NCI-H82 treated with DMSO at 0.1 percent for 48 hours (cell line): ENCODE results near the gene CHRNB1.
"Not testable (repeated sequence)": the region's sequence is repeated elsewhere in the genome, so short reads cannot be mapped to it uniquely, and the experiment has no call there.

Source experiments
- DNase-seq: peaks from one replicate; lab custom pipeline; 2025; ENCODE audit not compliant: unreplicated experiment; lab: John Stamatoyannopoulos, UW

The CHRNB1 gene

GRCh38 chr17:7466639-7467341 lies 21.9 kb downstream of the CHRNB1 start:
- no peak for DNase-seq

GRCh38 chr17:7467498-7467897 lies 22.6 kb downstream of the CHRNB1 start:
- DNase-seq, result no peak

- DNase-seq, result no peak
Observed at GRCh38 chr17:7468290-7468689, 23.4 kb downstream of the CHRNB1 start.

GRCh38 chr17:7468804-7469389 lies 24.0 kb downstream of the CHRNB1 start:
- no peak for DNase-seq

GRCh38 chr17:7469843-7470242 lies 25.0 kb downstream of the CHRNB1 start:
- not testable (repeated sequence) for DNase-seq

DNA sequence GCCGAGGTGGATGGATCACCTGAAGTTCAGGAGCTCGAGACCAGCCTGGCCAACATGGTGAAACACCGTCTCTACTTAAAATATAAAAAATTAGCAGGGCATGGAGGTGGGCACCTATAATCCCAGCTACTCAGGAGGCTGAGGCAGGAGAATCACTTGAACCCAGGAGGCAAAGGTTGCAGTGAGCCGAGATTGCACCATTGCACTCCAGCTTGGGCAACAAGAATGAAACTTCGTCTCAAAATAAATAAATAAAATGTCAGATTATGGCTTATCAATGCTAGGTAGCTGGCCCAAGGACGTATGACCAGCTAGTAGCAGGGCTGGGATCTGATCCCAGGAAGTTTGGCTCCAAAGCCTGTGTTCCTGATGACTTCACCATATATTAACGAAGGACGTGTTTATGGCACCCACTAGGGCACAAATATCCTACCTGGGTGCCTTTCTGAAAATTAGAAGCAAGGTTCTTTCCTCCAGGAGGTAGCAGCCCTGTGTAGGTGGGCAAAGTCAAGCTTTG lies 25.7 kb downstream of the CHRNB1 start:
- not testable (repeated sequence) for DNase-seq

DNA sequence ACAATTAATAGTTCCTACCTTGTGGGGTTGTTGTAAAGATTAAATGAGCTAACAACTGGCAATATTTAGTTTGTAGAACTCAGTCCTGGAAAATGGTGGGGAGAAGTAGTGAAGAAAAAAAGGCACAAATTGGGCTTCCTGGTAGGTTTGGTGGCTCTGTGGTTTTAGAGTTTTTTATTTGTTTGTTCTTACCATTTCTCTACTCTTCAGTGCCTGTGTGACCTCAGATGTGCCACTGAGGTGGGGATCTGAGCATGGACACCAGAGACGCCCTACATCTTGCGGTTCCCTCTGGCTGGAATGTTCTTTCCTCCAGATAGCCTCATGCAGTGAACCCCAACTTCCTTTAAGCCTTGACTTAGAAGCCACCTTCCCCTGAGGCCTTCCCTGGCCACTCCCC lies 26.9 kb downstream of the CHRNB1 start:
- no peak for DNase-seq

GRCh38 chr17:7474767-7475166 lies 29.9 kb downstream of the CHRNB1 start:
- DNase-seq, result not testable (repeated sequence)

DNA sequence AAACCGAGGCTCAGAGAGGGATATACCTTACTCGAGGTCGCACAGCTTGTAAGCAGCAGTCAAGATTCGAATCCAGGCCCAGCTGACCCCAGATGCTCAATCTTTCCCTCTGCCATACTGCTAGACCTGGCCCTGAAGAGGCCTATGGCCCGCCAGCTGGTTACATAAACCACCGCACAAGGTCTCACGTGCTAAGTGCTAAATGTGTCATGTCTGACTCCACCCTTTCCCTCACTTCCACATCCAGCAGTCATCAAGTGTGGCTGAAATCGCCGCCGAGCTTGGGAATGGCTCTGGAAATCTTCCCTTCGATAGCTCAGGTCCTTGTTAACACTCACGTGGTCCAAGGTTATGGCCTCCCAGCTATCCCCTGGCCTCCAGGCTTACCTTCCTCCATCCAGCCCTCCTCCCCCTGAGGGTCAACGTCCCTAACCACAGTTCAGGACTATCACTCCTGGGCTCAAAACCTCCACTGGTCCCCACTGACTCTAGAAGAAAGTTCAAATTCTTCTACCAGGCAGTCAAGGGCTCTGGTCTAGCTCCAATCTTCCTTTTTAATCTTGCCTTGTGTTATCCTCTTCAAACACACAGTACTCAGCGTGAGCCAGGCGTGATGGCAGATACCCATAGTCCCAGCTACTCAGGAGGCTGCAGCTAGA lies 31.0 kb downstream of the CHRNB1 start:
- DNase-seq, result no peak

DNA sequence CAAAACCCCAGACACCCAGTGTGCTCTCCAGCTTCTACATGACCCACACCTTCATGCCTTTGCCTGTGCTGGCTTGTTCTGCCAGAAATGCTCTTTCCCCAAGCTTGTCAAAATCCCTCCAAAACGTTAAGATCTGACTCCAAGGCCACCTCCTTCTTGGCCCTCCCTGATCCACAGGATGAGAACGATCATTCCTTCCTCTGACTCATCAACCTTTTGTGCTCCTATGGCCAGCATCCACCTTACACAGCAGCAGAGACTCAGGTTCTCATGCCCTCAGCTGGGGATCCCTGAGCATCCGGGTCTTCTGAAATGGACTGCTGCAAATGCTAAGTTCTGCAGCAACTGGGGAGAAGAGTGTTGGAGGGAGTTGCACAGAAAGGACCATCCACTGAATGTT lies 31.6 kb downstream of the CHRNB1 start:
- DNase-seq, result no peak

DNA sequence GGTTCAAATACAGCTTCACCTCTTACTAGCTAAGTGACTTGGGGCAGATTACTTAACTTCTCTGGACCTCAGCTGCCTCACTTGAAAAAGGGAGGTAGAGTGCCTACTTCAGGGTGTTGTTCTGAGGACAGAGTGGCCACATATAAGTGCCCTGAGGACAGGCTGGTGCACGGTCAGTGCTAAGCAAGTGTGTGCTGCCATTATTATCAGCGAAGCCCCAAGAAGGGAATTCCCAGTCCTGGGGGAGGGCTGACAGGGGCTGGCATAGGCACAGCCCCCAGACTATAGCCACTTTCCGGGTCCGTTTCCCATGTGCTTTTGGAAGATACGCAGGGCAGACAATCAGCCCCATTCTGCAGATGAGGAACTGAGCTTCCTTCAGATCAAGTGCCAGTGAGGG lies 32.1 kb downstream of the CHRNB1 start:
- DNase-seq, result no peak

GRCh38 chr17:7477392-7478275 lies 32.8 kb downstream of the CHRNB1 start:
- DNase-seq, result peak; percentile 79

DNA sequence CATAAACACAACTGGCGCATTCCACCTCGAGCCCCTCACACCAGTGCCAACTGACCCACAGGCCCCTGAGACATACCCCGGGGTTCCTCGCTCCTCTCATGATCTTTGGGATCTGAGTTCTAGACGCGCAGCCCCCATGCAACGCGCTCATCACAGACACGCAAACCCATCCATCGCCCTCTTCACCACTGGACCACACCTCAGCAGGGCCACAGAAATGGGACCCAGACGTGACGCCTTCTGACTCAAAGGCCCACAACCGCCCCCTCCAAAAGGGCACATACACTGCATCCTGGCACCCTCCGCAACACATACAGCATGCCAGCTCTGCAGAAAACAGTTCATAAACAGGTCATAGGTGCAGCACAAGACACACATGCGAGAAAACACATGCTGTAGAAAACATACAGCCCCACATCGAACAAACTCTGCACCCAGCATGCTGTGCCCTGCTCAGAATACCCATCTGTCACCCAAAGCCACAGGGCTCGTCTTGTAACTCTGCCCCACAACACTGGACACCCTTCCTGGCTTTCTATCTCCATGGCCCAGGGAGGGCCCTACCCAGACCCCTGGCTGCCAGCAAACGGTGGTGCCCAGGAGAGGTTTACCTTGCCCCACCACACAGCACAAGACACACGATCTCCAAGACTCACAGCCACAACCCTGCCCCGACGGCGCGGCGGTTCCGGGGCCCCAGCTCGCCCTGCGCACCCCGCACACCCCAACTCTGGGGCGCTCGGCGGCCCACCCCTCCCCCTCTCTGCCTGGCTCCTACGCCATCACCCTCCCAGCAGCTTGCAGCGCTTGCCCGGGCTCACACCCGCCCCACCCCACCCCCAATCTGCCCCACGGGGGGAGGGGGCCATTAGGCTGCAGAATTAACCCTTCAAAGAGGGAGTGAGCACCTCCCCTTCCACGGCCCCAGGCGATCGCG lies 33.7 kb downstream of the CHRNB1 start:
- no peak for DNase-seq

DNA sequence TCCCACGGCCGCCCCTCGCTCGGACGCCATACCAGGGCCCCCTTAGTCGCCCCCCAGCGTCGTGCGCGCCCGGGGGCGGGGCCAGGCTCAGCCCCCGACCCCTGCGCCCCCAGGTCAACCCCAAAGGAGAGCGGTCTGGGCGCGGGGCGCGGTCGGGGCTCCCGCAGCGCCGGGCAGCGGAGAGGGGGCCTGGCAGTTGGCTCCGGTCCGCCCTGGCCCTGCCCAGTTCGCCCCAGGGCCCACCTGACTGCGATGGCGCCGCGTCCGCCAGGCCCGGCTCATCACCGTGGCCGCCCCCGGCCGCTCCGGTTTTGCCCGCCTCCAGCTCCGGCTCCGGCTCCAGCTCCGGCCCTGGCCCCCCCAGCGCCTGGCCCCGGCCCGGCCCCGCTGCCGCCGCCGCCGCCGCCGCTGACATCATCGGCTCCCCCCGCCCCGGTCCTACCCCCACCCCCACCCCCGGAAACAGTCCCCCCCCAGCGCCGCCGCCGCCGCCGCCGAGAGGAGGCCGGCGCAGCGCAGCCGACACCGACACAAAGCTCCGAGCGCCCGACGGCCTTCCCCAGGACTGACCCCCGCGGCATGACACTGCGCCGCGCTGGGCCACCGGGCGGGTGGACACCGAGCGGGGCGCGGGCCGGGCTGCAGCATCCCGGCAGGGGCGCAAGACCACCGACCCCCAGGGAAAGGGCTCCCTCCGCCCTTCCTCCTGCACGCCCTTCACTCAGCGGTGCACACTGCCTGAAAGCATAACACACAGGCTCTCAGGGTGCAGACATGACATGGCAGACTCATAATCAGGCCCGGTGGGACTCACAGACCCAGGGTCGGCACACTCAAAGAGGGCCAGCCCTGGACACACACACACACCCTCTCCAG lies 34.6 kb downstream of the CHRNB1 start, which contains the start of gene ZBTB4:
Gene ZBTB4 (minus strand): TSS at position 419 of the 876 bp plus-strand sequence. CDS start 12,830 bp downstream, outside the sequence.
- DNase-seq, result no peak

DNA sequence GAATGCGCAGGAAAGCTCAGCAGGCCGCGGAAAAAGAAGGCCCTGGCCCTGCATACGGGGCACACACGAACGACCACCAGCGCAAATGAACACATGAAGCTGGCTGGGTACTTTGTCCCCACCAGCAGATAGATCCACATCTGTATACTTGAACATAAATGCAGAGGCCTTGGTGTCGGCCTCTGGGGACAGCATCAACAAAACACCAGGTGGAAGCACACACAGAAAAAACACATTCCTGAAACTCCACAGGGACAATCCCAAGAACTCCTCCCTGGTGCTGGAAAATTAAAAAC lies 35.2 kb downstream of the CHRNB1 start:
- no peak for DNase-seq

DNA sequence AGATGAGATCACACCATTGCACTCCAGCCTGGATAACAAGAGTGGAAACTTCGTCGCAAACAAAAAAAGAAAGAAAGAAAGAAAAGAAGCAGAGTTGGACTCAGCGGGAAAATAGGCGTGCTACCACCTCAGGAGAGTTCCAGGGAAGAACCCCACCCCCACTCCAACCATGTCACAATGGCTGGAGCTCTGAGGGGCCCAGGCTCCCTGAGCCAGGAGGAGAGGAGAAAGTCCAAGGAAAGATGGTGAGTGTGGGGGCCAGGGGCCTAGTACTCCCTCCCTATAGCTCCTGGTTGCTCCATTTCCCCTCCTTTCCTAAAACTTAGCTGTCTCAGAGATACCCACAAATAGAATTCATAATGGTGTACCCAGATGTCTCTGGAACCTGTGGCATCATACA lies 36.4 kb downstream of the CHRNB1 start, which contains the start of gene SLC35G6:
Gene SLC35G6 (plus strand): TSS at position 172 of the 400 bp plus-strand sequence. CDS start 71 bp downstream, at position 243.
- not testable (repeated sequence) for DNase-seq

DNA sequence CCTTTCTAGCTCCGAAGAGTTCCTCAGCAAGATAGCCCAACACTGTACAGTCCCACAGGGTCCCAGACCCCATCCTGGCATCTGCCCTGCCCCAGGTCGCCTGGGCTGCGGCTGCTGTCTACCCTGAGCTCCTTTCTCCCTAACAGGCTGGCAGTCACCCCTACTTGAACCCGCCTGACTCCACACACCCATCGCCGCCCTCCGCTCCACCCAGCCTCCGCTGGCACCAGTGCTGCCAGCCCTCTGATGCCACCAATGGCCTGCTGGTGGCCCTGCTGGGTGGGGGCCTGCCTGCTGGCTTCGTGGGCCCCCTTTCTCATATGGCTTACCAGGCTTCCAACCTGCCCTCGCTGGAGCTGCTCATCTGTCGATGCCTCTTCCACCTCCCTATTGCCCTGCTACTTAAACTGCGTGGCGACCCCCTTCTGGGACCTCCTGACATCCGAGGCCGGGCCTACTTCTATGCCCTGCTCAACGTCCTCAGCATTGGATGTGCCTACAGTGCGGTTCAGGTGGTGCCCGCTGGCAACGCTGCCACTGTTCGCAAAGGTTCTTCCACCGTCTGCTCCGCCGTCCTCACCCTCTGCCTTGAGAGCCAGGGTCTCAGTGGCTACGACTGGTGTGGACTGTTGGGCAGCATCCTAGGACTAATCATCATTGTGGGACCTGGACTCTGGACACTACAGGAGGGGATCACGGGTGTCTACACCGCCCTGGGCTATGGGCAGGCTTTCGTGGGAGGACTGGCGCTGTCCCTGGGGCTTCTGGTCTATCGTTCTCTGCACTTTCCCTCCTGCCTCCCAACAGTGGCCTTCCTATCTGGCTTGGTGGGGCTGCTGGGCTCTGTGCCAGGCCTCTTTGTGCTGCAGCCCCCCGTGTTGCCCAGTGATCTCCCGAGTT lies 37.2 kb downstream of the CHRNB1 start:
- not testable (repeated sequence) for DNase-seq

DNA sequence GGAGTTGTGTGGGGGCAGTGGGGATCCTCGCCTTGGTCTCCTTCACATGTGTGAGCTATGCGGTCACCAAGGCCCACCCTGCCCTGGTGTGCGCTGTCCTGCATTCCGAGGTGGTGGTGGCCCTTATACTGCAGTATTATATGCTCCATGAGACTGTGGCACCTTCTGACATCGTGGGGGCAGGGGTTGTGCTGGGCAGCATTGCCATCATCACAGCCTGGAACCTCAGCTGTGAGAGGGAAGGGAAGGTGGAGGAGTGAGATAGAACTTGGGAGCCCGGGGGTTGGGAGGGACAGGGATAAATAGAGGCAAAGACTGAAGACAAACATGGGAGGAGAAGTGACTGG lies 37.9 kb downstream of the CHRNB1 start:
- not testable (repeated sequence) for DNase-seq
